K562 (cell line): ENCODE data around the gene AIFM1. TPM values are rescaled to one million over a fixed set of nuclear protein-coding genes. Genes with fewer than 3 reads are reported as not detected.
A peak's percentile ranks its signal among the peaks of the same experiment; 100 is the strongest.

Source experiments
- ARHGAP35 ChIP-seq: fragments of 450-650 bp; IDR thresholded peaks from 2 replicates; pipeline ENCODE4 v1.6.1; 2018; ENCODE audit not compliant: partially characterized antibody
- ATF1 ChIP-seq, 2 experiments: fragments of 450-650 bp in 1 of 2; IDR thresholded peaks; 2 replicates each; pipeline ENCODE4 v1.6.1; 2016; ENCODE audit warnings: missing compliant biosample characterization in 1 of 2, missing genetic modification characterization in 1 of 2
- ATF3 ChIP-seq, 2 experiments: fragments of 450-650 bp in 1 of 2; sonication (generic) in 1 of 2; formaldehyde crosslinking in 1 of 2; IDR thresholded peaks in 1 of 2; conservative IDR thresholded peaks in 1 of 2; 2 replicates each; pipeline versions ENCODE4 v1.6.1 to v1.8.1; 2016 to 2023; ENCODE audit warnings: mild to moderate bottlenecking in 2 of 2, moderate library complexity in 2 of 2, inconsistent platforms in 1 of 2, missing genetic modification reagents in 1 of 2
- E2F8 ChIP-seq: fragments of 450-650 bp; IDR thresholded peaks from 2 replicates; pipeline ENCODE4 v1.7.1; 2018; ENCODE audit warnings: mild to moderate bottlenecking, low read depth; ENCODE audit not compliant: partially characterized antibody
- FIP1L1 ChIP-seq: fragments of 200-400 bp; formaldehyde crosslinking; IDR thresholded peaks from 2 replicates; pipeline ENCODE4 v1.6.1; 2018; ENCODE audit warnings: mild to moderate bottlenecking, low read depth, low read length; ENCODE audit not compliant: poor library complexity, severe bottlenecking
- MECOM ChIP-seq: fragments of 250-450 bp; sonication (Bioruptor Pico); IDR thresholded peaks from 2 replicates; pipeline ENCODE4 v1.8.0; 2022; ENCODE audit warnings: inconsistent platforms
- NFYB ChIP-seq: IDR thresholded peaks from 2 replicates; pipeline ENCODE4 v1.6.1; 2011; ENCODE audit warnings: mild to moderate bottlenecking, moderate library complexity; ENCODE audit not compliant: insufficient read length; ENCODE audit errors: extremely low read depth
- PTTG1 ChIP-seq: fragments of 450-650 bp; IDR thresholded peaks from 2 replicates; pipeline ENCODE4 v1.6.1; 2016; ENCODE audit warnings: low read depth, mild to moderate bottlenecking, missing genetic modification characterization, missing compliant biosample characterization
- TBP ChIP-seq: optimal IDR thresholded peaks from 2 replicates; pipeline ENCODE3; 2011; ENCODE audit warnings: low read depth, low read length, improper control_type of control experiment
- TEAD1 ChIP-seq, 2 experiments: fragments of 450-650 bp in 1 of 2; sonication (generic) in 1 of 2; formaldehyde crosslinking; IDR thresholded peaks; 2 replicates each; pipeline versions ENCODE4 v1.4.0 to v1.8.0; 2020 to 2022; ENCODE audit warnings: mild to moderate bottlenecking in 2 of 2, missing genetic modification reagents in 1 of 2
- TFAM ChIP-seq: fragments of 250-450 bp; sonication (Bioruptor Pico); conservative IDR thresholded peaks from 2 replicates; pipeline ENCODE4 v1.5.0; 2021; ENCODE audit warnings: mild to moderate bottlenecking, moderate library complexity
- TOE1 ChIP-seq, 2 experiments: fragments of 450-650 bp in 1 of 2; sonication (generic) in 1 of 2; formaldehyde crosslinking in 1 of 2; IDR thresholded peaks; 2 replicates each; pipeline versions ENCODE4 v1.7.1 to v1.8.0; 2016 to 2022; ENCODE audit warnings: borderline replicate concordance in 2 of 2, mild to moderate bottlenecking in 2 of 2, antibody characterized with exemption in 1 of 2, inconsistent platforms in 1 of 2, low read depth in 1 of 2, missing genetic modification reagents in 1 of 2, moderate library complexity in 1 of 2
- ZBTB43 ChIP-seq: sonication (generic); formaldehyde crosslinking; IDR thresholded peaks from 2 replicates; pipeline ENCODE4 v1.8.0; 2023; ENCODE audit warnings: mild to moderate bottlenecking, missing genetic modification reagents
- ZNF134 ChIP-seq: fragments of 250-450 bp; sonication (Bioruptor Pico); conservative IDR thresholded peaks from 2 replicates; pipeline ENCODE4 v1.4.0; 2020
- polyA plus RNA-seq, 8 experiments: library from polyadenylated mRNA; depleted of rRNA in 4 of 8; stranded (reverse) in 5 of 8; unstranded in 3 of 8; fragments of >200 nt; fragmentation: Nextera tagmentation in 2 of 8; fragmentation: Illumina TruSeq in 1 of 8; extraction: Ambion mirVana in 2 of 8; extraction: Trizol in 1 of 8; gene quantifications; 2 replicates each; pipeline versions ENCODE4 v1.2.1 to v1.2.3, GENCODE V29; 2011 to 2014; ENCODE audit warnings: inconsistent platforms in 1 of 8, missing spikeins in 1 of 8
- total RNA-seq, 7 experiments: library from RNA; depleted of rRNA in 6 of 7; stranded (reverse); fragments of >200 nt in 6 of 7; fragmentation: Illumina TruSeq in 2 of 7; extraction: Trizol in 2 of 7; gene quantifications; 2 replicates each; pipeline versions ENCODE4 v1.2.1 to v1.2.3, GENCODE V29; 2011 to 2021; ENCODE audit warnings: low replicate concordance in 1 of 7
- TF ChIP-seq, protein P1 (sequence below): fragments of 150-350 bp; conservative IDR thresholded peaks from 2 replicates; pipeline ENCODE4 v1.6.1; 2014; ENCODE audit warnings: low read length
- TF ChIP-seq, protein P2 (sequence below): sonication (generic); formaldehyde crosslinking; IDR thresholded peaks from 2 replicates; pipeline ENCODE4 v1.8.0; 2022; ENCODE audit warnings: mild to moderate bottlenecking, missing genetic modification reagents

The AIFM1 gene
- total and polyA plus RNA-seq, 9 of the 15 experiments (the other 6 are each of a cell fraction or from before 2014, with no cell fraction given): 51.0 to 117 (median 91.2) TPM

DNA sequence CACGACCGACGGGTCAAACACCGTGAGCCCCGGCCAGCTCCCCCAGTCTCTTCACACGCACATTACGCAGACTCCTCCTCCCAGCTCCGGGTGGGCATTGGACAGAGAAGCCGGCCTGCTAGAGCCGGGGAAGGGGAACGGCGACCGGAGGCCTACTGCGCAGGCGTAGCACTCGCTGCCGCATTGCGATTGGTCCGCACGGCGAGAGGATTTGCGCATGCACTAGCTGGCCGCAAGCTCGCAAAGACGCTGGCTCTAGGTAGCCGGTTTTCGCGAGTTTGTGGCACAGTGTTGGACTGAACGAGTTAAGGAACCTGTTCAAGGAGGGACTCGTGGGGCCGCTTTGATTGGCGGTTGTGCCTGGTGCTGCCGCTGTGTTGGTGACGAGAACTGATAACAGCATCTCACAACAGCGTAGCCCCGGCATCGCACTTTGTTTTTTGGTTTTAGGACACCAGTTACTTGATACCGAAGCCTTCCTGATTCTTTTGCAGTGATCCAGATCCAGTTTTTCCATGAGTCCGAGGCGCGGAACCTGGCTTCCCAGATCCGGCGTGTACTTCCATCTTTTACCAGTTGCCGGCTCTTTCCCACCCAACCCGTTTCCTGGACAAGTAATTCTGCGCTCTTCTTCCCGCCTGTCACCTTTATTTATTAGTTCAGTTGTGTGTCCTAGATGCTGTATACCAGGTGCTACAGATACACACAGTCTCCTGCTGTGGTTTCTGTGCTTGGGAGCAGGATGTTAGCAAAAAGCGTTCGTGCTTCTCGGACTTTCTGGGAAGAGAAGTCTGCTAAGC lies at the start of gene AIFM1 (continued):
- TF ChIP-seq ATF3 (IDR thresholded peaks at IDR 0.05) (no peak), ATF3 (CRISPR knock-in tag; conservative IDR thresholded peaks at IDR 0.05) (peak; percentile 73; the same call in 1 of the 2 replicates), PTTG1 (tag) (no peak), ZNF134 (no peak), ATF1 (CRISPR knock-in tag; IDR thresholded peaks at IDR 0.05) (no peak), ATF1 (tag; IDR thresholded peaks at IDR 0.05) (peak; percentile 80), TOE1 (IDR thresholded peaks at IDR 0.05; ENCODE audit: borderline replicate concordance) (peak; percentile 96), TOE1 (CRISPR knock-in tag; IDR thresholded peaks at IDR 0.05; ENCODE audit: borderline replicate concordance, low read depth) (no peak), ZBTB43 (CRISPR knock-in tag) (peak; percentile 90), TBP (peak; percentile 79), MECOM (peak; percentile 72; the same call in 1 of the 2 replicates), NFYB (peak; percentile 21), FIP1L1 (peak; percentile 52), TFAM (no peak), E2F8 (no peak), ARHGAP35 (no peak), TEAD1 (CRISPR knock-in tag; IDR thresholded peaks at IDR 0.05) (0 out of 4 replicates have a peak, but pooled peaks of 1 of the 2 experiments have one; percentile 49)
- TF ChIP-seq, protein P1, sequence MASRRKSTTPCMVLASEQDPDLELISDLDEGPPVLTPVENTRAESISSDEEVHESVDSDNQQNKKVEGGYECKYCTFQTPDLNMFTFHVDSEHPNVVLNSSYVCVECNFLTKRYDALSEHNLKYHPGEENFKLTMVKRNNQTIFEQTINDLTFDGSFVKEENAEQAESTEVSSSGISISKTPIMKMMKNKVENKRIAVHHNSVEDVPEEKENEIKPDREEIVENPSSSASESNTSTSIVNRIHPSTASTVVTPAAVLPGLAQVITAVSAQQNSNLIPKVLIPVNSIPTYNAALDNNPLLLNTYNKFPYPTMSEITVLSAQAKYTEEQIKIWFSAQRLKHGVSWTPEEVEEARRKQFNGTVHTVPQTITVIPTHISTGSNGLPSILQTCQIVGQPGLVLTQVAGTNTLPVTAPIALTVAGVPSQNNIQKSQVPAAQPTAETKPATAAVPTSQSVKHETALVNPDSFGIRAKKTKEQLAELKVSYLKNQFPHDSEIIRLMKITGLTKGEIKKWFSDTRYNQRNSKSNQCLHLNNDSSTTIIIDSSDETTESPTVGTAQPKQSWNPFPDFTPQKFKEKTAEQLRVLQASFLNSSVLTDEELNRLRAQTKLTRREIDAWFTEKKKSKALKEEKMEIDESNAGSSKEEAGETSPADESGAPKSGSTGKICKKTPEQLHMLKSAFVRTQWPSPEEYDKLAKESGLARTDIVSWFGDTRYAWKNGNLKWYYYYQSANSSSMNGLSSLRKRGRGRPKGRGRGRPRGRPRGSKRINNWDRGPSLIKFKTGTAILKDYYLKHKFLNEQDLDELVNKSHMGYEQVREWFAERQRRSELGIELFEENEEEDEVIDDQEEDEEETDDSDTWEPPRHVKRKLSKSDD: peak; percentile 72; the same call in 1 of the 2 replicates
- TF ChIP-seq, protein P2, sequence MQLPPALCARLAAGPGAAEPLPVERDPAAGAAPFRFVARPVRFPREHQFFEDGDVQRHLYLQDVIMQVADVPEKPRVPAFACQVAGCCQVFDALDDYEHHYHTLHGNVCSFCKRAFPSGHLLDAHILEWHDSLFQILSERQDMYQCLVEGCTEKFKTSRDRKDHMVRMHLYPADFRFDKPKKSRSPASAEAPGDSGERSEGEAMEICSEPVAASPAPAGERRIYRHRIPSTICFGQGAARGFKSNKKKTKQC (CRISPR knock-in tag): 0 out of 2 replicates have a peak, but pooled peaks have one; percentile 47
